Measurements from ENCODE around the gene TSPAN4. TPM values are rescaled to one million over a fixed set of nuclear protein-coding genes. Genes with fewer than 3 reads are reported as not detected.

Gene TSPAN4
- total RNA-seq, 2 experiments from 2014 or later = 9.4 to 12.1 TPM

DNA sequence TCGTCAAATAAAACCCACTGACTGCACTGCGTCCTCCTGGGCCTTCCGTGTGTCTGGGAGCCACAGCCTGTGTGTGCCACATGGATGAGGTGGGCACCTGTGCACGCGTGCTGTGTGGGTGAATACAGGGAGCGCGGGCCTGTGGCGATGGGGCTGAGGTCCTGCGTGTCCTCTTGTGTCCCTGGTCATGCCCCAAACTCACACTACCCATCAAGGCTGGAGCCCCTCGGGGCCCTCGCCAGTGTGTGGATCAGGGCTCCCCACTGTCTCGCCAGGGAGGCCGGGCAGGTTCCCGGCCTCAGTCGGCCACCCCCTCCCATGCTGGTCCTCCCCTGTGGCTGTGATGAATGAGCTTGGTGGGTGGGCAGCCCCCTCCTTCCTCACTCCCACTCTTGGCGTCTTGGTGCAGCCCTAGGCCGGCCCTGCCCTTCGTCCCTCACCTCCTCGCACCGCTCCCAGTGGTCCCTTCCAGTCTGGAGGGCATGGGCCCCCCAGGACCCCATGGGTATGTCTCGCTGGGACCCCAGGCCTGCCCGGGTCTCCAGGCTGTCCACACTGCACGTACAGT, 10.6 kb upstream of the TSPAN4 start:
- no peak overlapping the region for H2AFZ ChIP-seq (ENCODE audit: low read length)
- 0 out of 2 replicates have a peak, but pooled peaks cover 3% of the 10 kb centered on the region for H4K20me1 ChIP-seq (ENCODE audit: insufficient read depth, low read length)
- BruUV-seq (replicated peaks) = no TSS peak
- ChIA-PET POLR2A (no interaction called here), CTCF (ENCODE audit: unreplicated experiment) (no interaction called here)
- H3K4me1 ChIP-seq (ENCODE audit: insufficient read depth, low read length, poor library complexity, severe bottlenecking) = peaks cover 29% of the 10 kb centered on the region
- no peaks in the 10 kb centered on the region for H3K9me3 ChIP-seq (ENCODE audit: low read length)
- no peaks in the 10 kb centered on the region for H3K36me3 ChIP-seq (ENCODE audit: insufficient read depth, low read length)
- DNase-seq (ENCODE audit: low spot score) = no peak
- intact Hi-C loops (cut with micrococcal nuclease; ENCODE audit: unreplicated experiment) = no loop called here
- no peak overlapping the region; the same call in 1 of the 2 replicates for H3K4me2 ChIP-seq (ENCODE audit: low read length)
- H3K4me3 ChIP-seq (ENCODE audit: low read depth, low read length, poor library complexity, severe bottlenecking) = no peak overlapping the region
- TF ChIP-seq, protein P1, sequence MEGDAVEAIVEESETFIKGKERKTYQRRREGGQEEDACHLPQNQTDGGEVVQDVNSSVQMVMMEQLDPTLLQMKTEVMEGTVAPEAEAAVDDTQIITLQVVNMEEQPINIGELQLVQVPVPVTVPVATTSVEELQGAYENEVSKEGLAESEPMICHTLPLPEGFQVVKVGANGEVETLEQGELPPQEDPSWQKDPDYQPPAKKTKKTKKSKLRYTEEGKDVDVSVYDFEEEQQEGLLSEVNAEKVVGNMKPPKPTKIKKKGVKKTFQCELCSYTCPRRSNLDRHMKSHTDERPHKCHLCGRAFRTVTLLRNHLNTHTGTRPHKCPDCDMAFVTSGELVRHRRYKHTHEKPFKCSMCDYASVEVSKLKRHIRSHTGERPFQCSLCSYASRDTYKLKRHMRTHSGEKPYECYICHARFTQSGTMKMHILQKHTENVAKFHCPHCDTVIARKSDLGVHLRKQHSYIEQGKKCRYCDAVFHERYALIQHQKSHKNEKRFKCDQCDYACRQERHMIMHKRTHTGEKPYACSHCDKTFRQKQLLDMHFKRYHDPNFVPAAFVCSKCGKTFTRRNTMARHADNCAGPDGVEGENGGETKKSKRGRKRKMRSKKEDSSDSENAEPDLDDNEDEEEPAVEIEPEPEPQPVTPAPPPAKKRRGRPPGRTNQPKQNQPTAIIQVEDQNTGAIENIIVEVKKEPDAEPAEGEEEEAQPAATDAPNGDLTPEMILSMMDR (conservative IDR thresholded peaks at IDR 0.05; ENCODE audit: low read length) = no peak
- no peak for TF ChIP-seq EZH2phosphoT487 (IDR thresholded peaks at IDR 0.05; ENCODE audit: borderline replicate concordance, low read depth, low read length)
- H3K9me2 ChIP-seq (ENCODE audit: insufficient read depth, low read length) = no peaks in the 10 kb centered on the region
- H3K27ac ChIP-seq (ENCODE audit: low read depth, low read length, poor library complexity, severe bottlenecking) = no peak overlapping the region
- H3K79me2 ChIP-seq (ENCODE audit: insufficient read depth, low read depth, low read length) = no peaks in the 10 kb centered on the region

DNA sequence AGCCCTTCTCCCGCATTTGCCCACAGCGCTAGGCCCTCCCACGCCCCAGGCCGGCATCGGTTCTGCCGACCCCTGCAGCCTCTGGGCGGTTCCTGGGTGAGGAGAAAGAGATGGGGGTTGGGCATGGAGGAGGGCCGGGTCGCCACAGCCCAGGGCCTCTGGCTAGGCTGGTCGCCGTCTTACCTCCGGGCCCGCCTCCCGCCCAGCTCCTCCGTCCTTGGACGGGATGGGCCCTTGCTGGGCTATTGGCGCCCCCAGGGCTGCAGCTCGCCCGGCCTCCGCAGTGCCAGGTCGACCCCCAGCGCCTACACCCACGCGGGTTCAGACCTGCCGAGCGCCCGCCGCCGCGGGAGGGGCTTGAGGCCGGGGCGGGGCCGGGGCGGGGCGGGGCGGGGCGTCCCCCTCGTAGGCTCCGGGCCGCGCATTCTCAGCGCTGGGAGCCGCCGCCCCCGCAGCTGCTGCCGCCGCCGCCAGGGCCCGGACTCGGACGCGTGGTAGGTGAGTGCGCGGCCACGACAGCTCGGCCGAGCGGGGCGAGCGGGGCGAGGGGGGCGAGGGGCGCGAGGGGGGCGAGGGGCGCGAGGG, 10.0 kb upstream of the TSPAN4 start, which contains the start of gene CD151:
TSS of gene CD151 (plus strand) at position 424 of the 585 bp plus-strand sequence. CDS start 3,118 bp downstream, outside the sequence.
- Histone ChIP-seq H3K27ac (ENCODE audit: low read depth, low read length, poor library complexity, severe bottlenecking) (no peak within 1 kb of the TSS), H3K9me3 (ENCODE audit: low read length) (no peaks in the 10 kb centered on the region), H3K4me3 (ENCODE audit: low read depth, low read length, poor library complexity, severe bottlenecking) (no peak within 1 kb of the TSS), H3K9me2 (ENCODE audit: insufficient read depth, low read length) (no peaks in the 10 kb centered on the region), H3K36me3 (ENCODE audit: insufficient read depth, low read length) (peaks cover 3% of the 10 kb centered on the region; the same call in 1 of the 2 replicates), H3K79me2 (ENCODE audit: insufficient read depth, low read depth, low read length) (no peaks in the 10 kb centered on the region), H3K4me1 (ENCODE audit: insufficient read depth, low read length, poor library complexity, severe bottlenecking) (peaks cover 23% of the 10 kb centered on the region), H2AFZ (ENCODE audit: low read length) (no peak within 1 kb of the TSS), H3K4me2 (ENCODE audit: low read length) (no peak within 1 kb of the TSS; the same call in 1 of the 2 replicates), H4K20me1 (ENCODE audit: insufficient read depth, low read length) (0 out of 2 replicates have a peak, but pooled peaks cover 3% of the 10 kb centered on the region)
- TF ChIP-seq EZH2phosphoT487 (IDR thresholded peaks at IDR 0.05; ENCODE audit: borderline replicate concordance, low read depth, low read length) = no peak
- TF ChIP-seq, protein P1 (conservative IDR thresholded peaks at IDR 0.05; ENCODE audit: low read length) = no peak
- intact Hi-C loops (cut with micrococcal nuclease; ENCODE audit: unreplicated experiment) = no loop called here
- ChIA-PET CTCF (ENCODE audit: unreplicated experiment) (no interaction called here), POLR2A (no interaction called here)
- no peak for DNase-seq (ENCODE audit: low spot score)
- BruUV-seq (replicated peaks) = no TSS peak

Data from OCI-LY7 (cell line).